ENCODE measurements around the gene ARID1A. TPM values are rescaled to one million over a fixed set of nuclear protein-coding genes. Genes with fewer than 3 reads are reported as not detected.

Gene ARID1A
- total RNA-seq, 1 donor from 2014 or later = 85.1 TPM

- TF ChIP-seq EZH2 (IDR thresholded peaks at IDR 0.05; ENCODE audit: insufficient read depth, low read length) (no peak), CTCF (IDR thresholded peaks at IDR 0.05; ENCODE audit: insufficient read depth, low read depth, low read length) (no peak)
- Histone ChIP-seq H3K4me1 (ENCODE audit: insufficient read depth, low read length) (peaks cover 18% of the 10 kb centered on the region), H3K9ac (ENCODE audit: low read length) (no peak overlapping the region), H3K4me3 (ENCODE audit: insufficient read depth, low read depth, low read length) (no peak overlapping the region), H3K27me3 (ENCODE audit: insufficient read depth, low read length) (no peaks in the 10 kb centered on the region), H3K9me3 (ENCODE audit: insufficient read depth, low read depth, low read length) (no peaks in the 10 kb centered on the region), H4K20me1 (ENCODE audit: insufficient read depth, low read length) (peaks cover 67% of the 10 kb centered on the region), H3K27ac (ENCODE audit: low read depth, low read length) (no peak overlapping the region), H3K79me2 (ENCODE audit: insufficient read depth, low read length) (peaks cover 67% of the 10 kb centered on the region), H2AFZ (ENCODE audit: low read depth, low read length) (no peak overlapping the region), H3K36me3 (ENCODE audit: insufficient read depth, low read length) (peaks cover 29% of the 10 kb centered on the region), H3K4me2 (ENCODE audit: low read length) (no peak overlapping the region)
- Mint-ChIP-seq H3K36me3 (ENCODE audit: low read depth, unreplicated experiment) (peaks cover 23% of the 10 kb centered on the region), H3K9me3 (ENCODE audit: unreplicated experiment) (no peaks in the 10 kb centered on the region), H3K4me3 (ENCODE audit: unreplicated experiment) (no peak overlapping the region), H3K27me3 (ENCODE audit: low read depth, unreplicated experiment) (no peaks in the 10 kb centered on the region), H3K4me1 (ENCODE audit: low read depth, unreplicated experiment) (peaks cover 18% of the 10 kb centered on the region), H3K27ac (ENCODE audit: unreplicated experiment) (no peak overlapping the region)
- FAIRE-seq (no peak), DNase-seq (ENCODE audit: low read depth) (no peak)
Observed at GRCh38 chr1:26740023-26740634, 44.3 kb downstream of the ARID1A start.

GRCh38 chr1:26740952-26741351 lies 45.1 kb downstream of the ARID1A start:
- H3K36me3 ChIP-seq (ENCODE audit: insufficient read depth, low read length) = peaks cover 22% of the 10 kb centered on the region
- H4K20me1 ChIP-seq (ENCODE audit: insufficient read depth, low read length) = peaks cover 59% of the 10 kb centered on the region
- peaks cover 20% of the 10 kb centered on the region for H3K36me3 Mint-ChIP-seq (ENCODE audit: low read depth, unreplicated experiment)
- peaks cover 23% of the 10 kb centered on the region for H3K4me1 ChIP-seq (ENCODE audit: insufficient read depth, low read length)
- DNase-seq (ENCODE audit: low read depth) = no peak
- H3K4me3 Mint-ChIP-seq (ENCODE audit: unreplicated experiment) = no peak overlapping the region
- no peaks in the 10 kb centered on the region for H3K9me3 ChIP-seq (ENCODE audit: insufficient read depth, low read depth, low read length)
- H3K27me3 ChIP-seq (ENCODE audit: insufficient read depth, low read length) = no peaks in the 10 kb centered on the region
- H3K9me3 Mint-ChIP-seq (ENCODE audit: unreplicated experiment) = no peaks in the 10 kb centered on the region
- TF ChIP-seq EZH2 (IDR thresholded peaks at IDR 0.05; ENCODE audit: insufficient read depth, low read length) (no peak), CTCF (IDR thresholded peaks at IDR 0.05; ENCODE audit: insufficient read depth, low read depth, low read length) (no peak)
- H3K4me3 ChIP-seq (ENCODE audit: insufficient read depth, low read depth, low read length) = no peak overlapping the region
- H3K27ac Mint-ChIP-seq (ENCODE audit: unreplicated experiment) = no peak overlapping the region
- H3K4me2 ChIP-seq (ENCODE audit: low read length) = no peak overlapping the region
- H3K4me1 Mint-ChIP-seq (ENCODE audit: low read depth, unreplicated experiment) = peaks cover 19% of the 10 kb centered on the region
- H3K9ac ChIP-seq (ENCODE audit: low read length) = no peak overlapping the region
- H2AFZ ChIP-seq (ENCODE audit: low read depth, low read length) = no peak overlapping the region
- FAIRE-seq = no peak
- H3K79me2 ChIP-seq (ENCODE audit: insufficient read depth, low read length) = peaks cover 68% of the 10 kb centered on the region
- H3K27ac ChIP-seq (ENCODE audit: low read depth, low read length) = no peak overlapping the region
- H3K27me3 Mint-ChIP-seq (ENCODE audit: low read depth, unreplicated experiment) = no peaks in the 10 kb centered on the region

GRCh38 chr1:26743426-26744059 lies 47.7 kb downstream of the ARID1A start:
- H3K27me3 ChIP-seq (ENCODE audit: insufficient read depth, low read length) = no peaks in the 10 kb centered on the region
- no peak for TF ChIP-seq EZH2 (IDR thresholded peaks at IDR 0.05; ENCODE audit: insufficient read depth, low read length)
- Mint-ChIP-seq H3K9me3 (ENCODE audit: unreplicated experiment) (no peaks in the 10 kb centered on the region), H3K36me3 (ENCODE audit: low read depth, unreplicated experiment) (peaks cover 25% of the 10 kb centered on the region), H3K4me3 (ENCODE audit: unreplicated experiment) (peak overlapping the region; percentile 42), H3K27me3 (ENCODE audit: low read depth, unreplicated experiment) (no peaks in the 10 kb centered on the region), H3K4me1 (ENCODE audit: low read depth, unreplicated experiment) (peaks cover 31% of the 10 kb centered on the region), H3K27ac (ENCODE audit: unreplicated experiment) (peak overlapping the region; percentile 79)
- H2AFZ ChIP-seq (ENCODE audit: low read depth, low read length) = no peak overlapping the region
- H3K36me3 ChIP-seq (ENCODE audit: insufficient read depth, low read length) = peaks cover 12% of the 10 kb centered on the region
- H3K9me3 ChIP-seq (ENCODE audit: insufficient read depth, low read depth, low read length) = no peaks in the 10 kb centered on the region
- DNase-seq (ENCODE audit: low read depth) (no peak), FAIRE-seq (no peak)
- H3K4me1 ChIP-seq (ENCODE audit: insufficient read depth, low read length) = peaks cover 23% of the 10 kb centered on the region
- H3K4me2 ChIP-seq (ENCODE audit: low read length) = peak overlapping the region; percentile 79
- H3K9ac ChIP-seq (ENCODE audit: low read length) = peak overlapping the region; percentile 68
- peaks cover 81% of the 10 kb centered on the region for H3K79me2 ChIP-seq (ENCODE audit: insufficient read depth, low read length)
- peak overlapping the region; percentile 86 for H3K27ac ChIP-seq (ENCODE audit: low read depth, low read length)
- H3K4me3 ChIP-seq (ENCODE audit: insufficient read depth, low read depth, low read length) = peak overlapping the region; percentile 45
- H4K20me1 ChIP-seq (ENCODE audit: insufficient read depth, low read length) = peaks cover 62% of the 10 kb centered on the region

Data from astrocyte (in vitro differentiated cells and primary cell).